ENCODE measurements around the gene KITLG.
"Not testable (repeated sequence)": the region's sequence is repeated elsewhere in the genome, so short reads cannot be mapped to it uniquely, and the experiment has no call there.

KITLG gene

GRCh38 chr12:88493636-88494035, 86.6 kb downstream of the KITLG start:
- no peak for DNase-seq (ENCODE audit: low read depth)

GRCh38 chr12:88490425-88490824, 89.8 kb downstream of the KITLG start:
- DNase-seq (ENCODE audit: low read depth), result no peak

- DNase-seq (ENCODE audit: low read depth), result no peak
Observed at GRCh38 chr12:88472775-88473174, 107.5 kb downstream of the KITLG start.

- DNase-seq (ENCODE audit: low read depth), result no peak
Observed at GRCh38 chr12:88472248-88472647, 108.0 kb downstream of the KITLG start.

GRCh38 chr12:88471331-88472045, 108.8 kb downstream of the KITLG start:
- DNase-seq (ENCODE audit: low read depth), result no peak

- no peak for DNase-seq (ENCODE audit: low read depth)
Observed at GRCh38 chr12:88469154-88469553, 111.1 kb downstream of the KITLG start.

GRCh38 chr12:88468581-88468980, 111.7 kb downstream of the KITLG start:
- DNase-seq (ENCODE audit: low read depth), result no peak

GRCh38 chr12:88466708-88467107, 113.6 kb downstream of the KITLG start:
- not testable (repeated sequence) for DNase-seq (ENCODE audit: low read depth)

GRCh38 chr12:88458327-88458726, 121.9 kb downstream of the KITLG start:
- DNase-seq (ENCODE audit: low read depth), result no peak

- no peak for DNase-seq (ENCODE audit: low read depth)
Observed at GRCh38 chr12:88453323-88453722, 126.9 kb downstream of the KITLG start.

GRCh38 chr12:88451205-88451604, 129.1 kb downstream of the KITLG start:
- no peak for DNase-seq (ENCODE audit: low read depth)

GRCh38 chr12:88450136-88450535, 130.1 kb downstream of the KITLG start:
- DNase-seq (ENCODE audit: low read depth), result no peak

GRCh38 chr12:88448337-88448915, 131.8 kb downstream of the KITLG start:
- DNase-seq (ENCODE audit: low read depth), result no peak

GRCh38 chr12:88445705-88446394, 134.4 kb downstream of the KITLG start:
- no peak for DNase-seq (ENCODE audit: low read depth)

- DNase-seq (ENCODE audit: low read depth), result no peak
Observed at GRCh38 chr12:88444481-88444880, 135.8 kb downstream of the KITLG start.

Measured in stimulated activated CD8-positive, alpha-beta memory T cell treated with anti-CD3 and anti-CD28 coated beads, Interleukin-7, amount 100 ng/mL, for 24 hours (primary cell).